HEK293 (cell line): ENCODE results near the gene GPR15.

Experiments
- CTCF ChIA-PET: fragments of 350-600 bp; formaldehyde crosslinking; extraction: SDS; loops from one replicate; lab custom pipeline; 2021; ENCODE audit warnings: antibody characterized with exemption; lab: Yijun Ruan, JAX
- POLR2A ChIA-PET: fragments of 300-600 bp; formaldehyde crosslinking; extraction: SDS; loops from one replicate; lab custom pipeline; 2020; ENCODE audit warnings: antibody characterized with exemption, inconsistent platforms; lab: Yijun Ruan, JAX
- H3K27ac ChIP-seq: fragments of 200-500 bp; sonication (Bioruptor generic); 2 replicates; pipeline ENCODE4 v1.5.1; 2014; ENCODE audit warnings: low read depth, low read length, control low read depth, inconsistent platforms; ENCODE audit errors: extremely low read depth
- H3K36me3 ChIP-seq, 2 experiments: fragments of 200-500 bp in 1 of 2; sonication (Bioruptor generic) in 1 of 2; 1 replicate in 1 of 2; 2 replicates in 1 of 2; pipeline ENCODE4 v1.5.1; 2014 to 2017; ENCODE audit warnings: inconsistent platforms in 2 of 2, low read length in 2 of 2; ENCODE audit not compliant: control insufficient read depth in 2 of 2, insufficient read depth in 1 of 2
- H3K4me1 ChIP-seq: fragments of 200-500 bp; sonication (Bioruptor generic); 2 replicates; pipeline ENCODE4 v1.5.1; 2014; ENCODE audit warnings: mild to moderate bottlenecking, low read length, inconsistent platforms; ENCODE audit not compliant: control insufficient read depth, insufficient read depth
- H3K4me3 ChIP-seq: 2 replicates; pipeline ENCODE4 v1.5.1; 2011; ENCODE audit warnings: low read depth, mild to moderate bottlenecking, control low read depth, low read length, moderate library complexity
- H3K9me3 ChIP-seq: fragments of 200-500 bp; sonication (Bioruptor generic); 2 replicates; pipeline ENCODE4 v1.5.1; 2014; ENCODE audit warnings: low read depth, low read length, inconsistent platforms; ENCODE audit not compliant: control insufficient read depth, insufficient read depth
- GLI2 ChIP-seq: fragments of 450-650 bp; formaldehyde crosslinking; IDR thresholded peaks from 2 replicates; pipeline ENCODE4; 2017; ENCODE audit warnings: missing biosample characterization, missing genetic modification characterization, low read depth, borderline replicate concordance
- KLF1 ChIP-seq: fragments of 450-650 bp; formaldehyde crosslinking; IDR thresholded peaks from 2 replicates; pipeline ENCODE4 v1.5.1; 2016; ENCODE audit warnings: missing biosample characterization, missing genetic modification characterization
- MZF1 ChIP-seq: fragments of 450-650 bp; formaldehyde crosslinking; IDR thresholded peaks from 2 replicates; pipeline ENCODE4 v1.5.1; 2017; ENCODE audit warnings: missing biosample characterization, missing genetic modification characterization, borderline replicate concordance
- OSR2 ChIP-seq: fragments of 450-650 bp; formaldehyde crosslinking; IDR thresholded peaks from 2 replicates; pipeline ENCODE4 v1.5.1; 2016; ENCODE audit warnings: missing biosample characterization, missing genetic modification characterization
- ZNF146 ChIP-seq: fragments of 450-650 bp; formaldehyde crosslinking; IDR thresholded peaks from 2 replicates; pipeline ENCODE4 v1.5.1; 2016; ENCODE audit warnings: missing biosample characterization, missing genetic modification characterization
- ZNF16 ChIP-seq: fragments of 450-650 bp; formaldehyde crosslinking; IDR thresholded peaks from 2 replicates; pipeline ENCODE4 v1.5.1; 2016; ENCODE audit warnings: low read depth, missing biosample characterization, missing genetic modification characterization
- ZNF184 ChIP-seq: fragments of 450-650 bp; IDR thresholded peaks from 2 replicates; pipeline ENCODE4 v1.5.1; 2018; ENCODE audit warnings: missing biosample characterization, mild to moderate bottlenecking, missing genetic modification characterization
- ZNF311 ChIP-seq: fragments of 450-650 bp; formaldehyde crosslinking; IDR thresholded peaks from 2 replicates; pipeline ENCODE4 v1.5.1; 2017; ENCODE audit warnings: missing biosample characterization, missing genetic modification characterization, borderline replicate concordance
- ZNF335 ChIP-seq: fragments of 450-650 bp; formaldehyde crosslinking; conservative IDR thresholded peaks from 2 replicates; pipeline ENCODE4 v1.5.1; 2016; ENCODE audit warnings: missing biosample characterization, missing genetic modification characterization
- ZNF354C ChIP-seq: fragments of 450-650 bp; formaldehyde crosslinking; IDR thresholded peaks from 2 replicates; pipeline ENCODE4 v1.5.1; 2016; ENCODE audit warnings: missing biosample characterization, missing genetic modification characterization, low read depth, borderline replicate concordance
- ZNF548 ChIP-seq: fragments of 450-650 bp; formaldehyde crosslinking; IDR thresholded peaks from 2 replicates; pipeline ENCODE4 v1.5.1; 2016; ENCODE audit warnings: missing biosample characterization, missing genetic modification characterization
- ZNF623 ChIP-seq: fragments of 450-650 bp; formaldehyde crosslinking; IDR thresholded peaks from 2 replicates; pipeline ENCODE4 v1.5.1; 2016; ENCODE audit warnings: missing biosample characterization, missing genetic modification characterization
- ZNF654 ChIP-seq: fragments of 450-650 bp; formaldehyde crosslinking; IDR thresholded peaks from 2 replicates; pipeline ENCODE4 v1.5.1; 2016; ENCODE audit warnings: low read depth, missing biosample characterization, missing genetic modification characterization
- ZNF670 ChIP-seq: fragments of 450-650 bp; formaldehyde crosslinking; IDR thresholded peaks from 2 replicates; pipeline ENCODE4 v1.5.1; 2016; ENCODE audit warnings: missing biosample characterization, missing genetic modification characterization, low read depth
- ZNF76 ChIP-seq: fragments of 450-650 bp; formaldehyde crosslinking; IDR thresholded peaks from 2 replicates; pipeline ENCODE4; 2016; ENCODE audit warnings: low read depth, missing biosample characterization, missing genetic modification characterization, borderline replicate concordance
- ZNF776 ChIP-seq: fragments of 450-650 bp; formaldehyde crosslinking; IDR thresholded peaks from 2 replicates; pipeline ENCODE4 v1.5.0; 2017; ENCODE audit warnings: missing biosample characterization, missing genetic modification characterization, borderline replicate concordance
- TF ChIP-seq, protein P1 (sequence below): fragments of 450-650 bp; formaldehyde crosslinking; IDR thresholded peaks from 2 replicates; pipeline ENCODE4 v1.5.1; 2017; ENCODE audit warnings: missing biosample characterization, missing genetic modification characterization
- TF ChIP-seq, protein P2 (sequence below): fragments of 450-650 bp; formaldehyde crosslinking; IDR thresholded peaks from 2 replicates; pipeline ENCODE4 v1.5.1; 2016; ENCODE audit warnings: missing biosample characterization, missing genetic modification characterization
- TF ChIP-seq, protein P3 (sequence below): fragments of 450-650 bp; formaldehyde crosslinking; IDR thresholded peaks from 2 replicates; pipeline ENCODE4 v1.5.1; 2016; ENCODE audit warnings: missing biosample characterization, missing genetic modification characterization
- TF ChIP-seq, protein P4 (sequence below): fragments of 450-650 bp; formaldehyde crosslinking; IDR thresholded peaks from 2 replicates; pipeline ENCODE4 v1.5.1; 2017; ENCODE audit warnings: missing biosample characterization, missing genetic modification characterization

GPR15 gene

DNA sequence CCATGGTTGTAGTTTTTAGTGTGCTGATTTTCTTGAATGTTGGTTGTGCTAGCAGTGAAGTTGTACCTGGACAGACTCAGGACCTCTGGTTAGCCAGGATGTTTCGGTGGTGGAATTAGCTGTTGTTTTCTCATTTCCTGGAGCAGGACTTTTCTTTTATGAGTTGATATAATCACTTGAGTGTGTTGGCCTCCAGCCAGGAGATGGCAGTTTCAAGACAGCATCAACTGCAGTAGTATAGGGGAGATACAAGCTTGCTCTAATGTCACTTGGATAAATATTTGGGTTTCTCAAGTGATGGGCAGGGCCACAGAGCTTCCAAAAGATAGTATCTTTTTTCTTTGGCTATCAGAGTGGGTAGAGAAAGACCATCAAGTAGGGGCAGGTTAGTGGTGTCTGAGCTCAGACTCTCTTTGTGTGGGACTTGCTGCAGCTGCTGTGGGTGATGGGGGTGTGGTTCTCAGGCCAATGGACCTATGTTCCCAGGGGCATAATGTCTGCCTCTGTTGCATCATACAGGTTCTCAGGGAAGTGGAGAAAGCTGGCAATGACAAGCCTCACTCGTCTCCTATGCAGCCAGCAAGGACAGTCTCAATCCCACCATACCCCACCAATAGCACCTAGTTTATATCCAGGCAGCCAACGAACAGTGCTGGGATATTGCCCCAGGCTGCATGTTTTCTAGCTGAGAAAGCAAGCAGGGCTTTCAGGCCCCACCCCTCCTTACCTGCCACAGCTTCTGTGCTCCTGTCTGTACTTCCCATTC lies 48.9 kb upstream of the GPR15 start:
- TF ChIP-seq MZF1 (tag by site-specific recombination) (no peak), ZNF335 (peak; percentile 40; the same call in 1 of the 2 replicates), OSR2 (tag by site-specific recombination) (0 out of 2 replicates have a peak, but pooled peaks have one; percentile 9)
- TF ChIP-seq, protein P1, sequence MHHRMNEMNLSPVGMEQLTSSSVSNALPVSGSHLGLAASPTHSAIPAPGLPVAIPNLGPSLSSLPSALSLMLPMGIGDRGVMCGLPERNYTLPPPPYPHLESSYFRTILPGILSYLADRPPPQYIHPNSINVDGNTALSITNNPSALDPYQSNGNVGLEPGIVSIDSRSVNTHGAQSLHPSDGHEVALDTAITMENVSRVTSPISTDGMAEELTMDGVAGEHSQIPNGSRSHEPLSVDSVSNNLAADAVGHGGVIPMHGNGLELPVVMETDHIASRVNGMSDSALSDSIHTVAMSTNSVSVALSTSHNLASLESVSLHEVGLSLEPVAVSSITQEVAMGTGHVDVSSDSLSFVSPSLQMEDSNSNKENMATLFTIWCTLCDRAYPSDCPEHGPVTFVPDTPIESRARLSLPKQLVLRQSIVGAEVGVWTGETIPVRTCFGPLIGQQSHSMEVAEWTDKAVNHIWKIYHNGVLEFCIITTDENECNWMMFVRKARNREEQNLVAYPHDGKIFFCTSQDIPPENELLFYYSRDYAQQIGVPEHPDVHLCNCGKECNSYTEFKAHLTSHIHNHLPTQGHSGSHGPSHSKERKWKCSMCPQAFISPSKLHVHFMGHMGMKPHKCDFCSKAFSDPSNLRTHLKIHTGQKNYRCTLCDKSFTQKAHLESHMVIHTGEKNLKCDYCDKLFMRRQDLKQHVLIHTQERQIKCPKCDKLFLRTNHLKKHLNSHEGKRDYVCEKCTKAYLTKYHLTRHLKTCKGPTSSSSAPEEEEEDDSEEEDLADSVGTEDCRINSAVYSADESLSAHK (tag by site-specific recombination): peak; percentile 95
- TF ChIP-seq, protein P2, sequence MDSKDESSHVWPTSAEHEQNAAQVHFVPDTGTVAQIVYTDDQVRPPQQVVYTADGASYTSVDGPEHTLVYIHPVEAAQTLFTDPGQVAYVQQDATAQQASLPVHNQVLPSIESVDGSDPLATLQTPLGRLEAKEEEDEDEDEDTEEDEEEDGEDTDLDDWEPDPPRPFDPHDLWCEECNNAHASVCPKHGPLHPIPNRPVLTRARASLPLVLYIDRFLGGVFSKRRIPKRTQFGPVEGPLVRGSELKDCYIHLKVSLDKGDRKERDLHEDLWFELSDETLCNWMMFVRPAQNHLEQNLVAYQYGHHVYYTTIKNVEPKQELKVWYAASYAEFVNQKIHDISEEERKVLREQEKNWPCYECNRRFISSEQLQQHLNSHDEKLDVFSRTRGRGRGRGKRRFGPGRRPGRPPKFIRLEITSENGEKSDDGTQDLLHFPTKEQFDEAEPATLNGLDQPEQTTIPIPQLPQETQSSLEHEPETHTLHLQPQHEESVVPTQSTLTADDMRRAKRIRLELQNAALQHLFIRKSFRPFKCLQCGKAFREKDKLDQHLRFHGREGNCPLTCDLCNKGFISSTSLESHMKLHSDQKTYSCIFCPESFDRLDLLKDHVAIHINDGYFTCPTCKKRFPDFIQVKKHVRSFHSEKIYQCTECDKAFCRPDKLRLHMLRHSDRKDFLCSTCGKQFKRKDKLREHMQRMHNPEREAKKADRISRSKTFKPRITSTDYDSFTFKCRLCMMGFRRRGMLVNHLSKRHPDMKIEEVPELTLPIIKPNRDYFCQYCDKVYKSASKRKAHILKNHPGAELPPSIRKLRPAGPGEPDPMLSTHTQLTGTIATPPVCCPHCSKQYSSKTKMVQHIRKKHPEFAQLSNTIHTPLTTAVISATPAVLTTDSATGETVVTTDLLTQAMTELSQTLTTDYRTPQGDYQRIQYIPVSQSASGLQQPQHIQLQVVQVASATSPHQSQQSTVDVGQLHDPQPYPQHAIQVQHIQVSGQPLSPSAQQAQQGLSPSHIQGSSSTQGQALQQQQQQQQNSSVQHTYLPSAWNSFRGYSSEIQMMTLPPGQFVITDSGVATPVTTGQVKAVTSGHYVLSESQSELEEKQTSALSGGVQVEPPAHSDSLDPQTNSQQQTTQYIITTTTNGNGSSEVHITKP (tag by site-specific recombination): peak; percentile 94

DNA sequence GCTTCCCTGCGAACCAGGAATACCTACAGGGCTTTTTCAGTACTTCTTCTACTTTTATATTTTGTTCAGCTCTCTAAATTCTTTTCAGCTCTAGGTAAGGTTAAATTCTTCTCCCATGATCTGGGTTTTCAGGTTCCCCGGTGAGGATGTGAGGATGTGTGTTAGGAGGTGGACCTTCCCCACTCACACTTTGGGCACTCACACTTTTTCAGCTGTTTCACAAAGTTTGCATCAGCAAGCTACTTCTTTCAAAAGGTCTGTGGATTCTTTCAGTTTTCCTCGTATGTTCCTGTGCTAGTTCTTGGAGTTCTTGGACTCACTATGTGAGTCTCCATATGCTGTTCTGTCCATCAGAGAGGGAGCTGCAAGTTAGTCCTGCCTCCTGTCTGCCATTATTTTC lies 48.2 kb upstream of the GPR15 start:
- H3K4me1 ChIP-seq: peaks cover 2% of the 10 kb centered on the region; the same call in 1 of the 2 replicates
- no peak overlapping the region for H3K27ac ChIP-seq
- H3K4me3 ChIP-seq: no peak overlapping the region
- no peaks in the 10 kb centered on the region for H3K9me3 ChIP-seq
- TF ChIP-seq ZNF184 (tag by site-specific recombination): no peak
- POLR2A ChIA-PET: no interaction called here
- CTCF ChIA-PET: no interaction called here
- H3K36me3 ChIP-seq: no peaks in the 10 kb centered on the region

More for the DNA sequence above, 48.9 kb upstream of the GPR15 start:
- no peak overlapping the region for H3K27ac ChIP-seq
- H3K36me3 ChIP-seq: no peaks in the 10 kb centered on the region
- POLR2A ChIA-PET: interaction anchor here (1.2 kb wide), 1 partner anchor 40 kb away, joined by 3 read pairs; the partner anchor contains the start of gene CLDND1
- H3K9me3 ChIP-seq: no peaks in the 10 kb centered on the region
- peaks cover 2% of the 10 kb centered on the region; the same call in 1 of the 2 replicates for H3K4me1 ChIP-seq
- CTCF ChIA-PET: no interaction called here
- H3K4me3 ChIP-seq: no peak overlapping the region

DNA sequence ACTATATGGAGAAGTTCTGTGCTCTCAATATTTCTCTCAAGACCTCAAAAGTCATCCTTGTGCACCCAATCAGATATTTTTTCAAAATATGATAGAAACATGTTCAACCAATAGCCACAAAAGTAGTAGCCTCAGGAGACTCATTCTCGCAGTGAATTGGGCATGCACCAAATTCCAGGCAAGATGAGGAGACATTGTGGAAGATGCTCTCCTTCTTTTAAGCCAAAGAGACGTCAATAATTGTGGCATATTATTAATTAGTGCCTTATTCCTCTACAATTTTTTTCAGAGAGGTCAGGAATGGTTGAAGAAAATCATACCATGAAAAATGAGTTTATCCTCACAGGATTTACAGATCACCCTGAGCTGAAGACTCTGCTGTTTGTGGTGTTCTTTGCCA lies 34.4 kb upstream of the GPR15 start, which contains the start of gene OR5K2:
OR5K2 (plus strand) TSS at position 301 of the 400 bp plus-strand sequence; CDS start at position 301, 0 bp downstream.
- Histone ChIP-seq H3K27ac (no peak within 1 kb of the TSS), H3K4me1 (no peaks in the 10 kb centered on the region), H3K9me3 (no peaks in the 10 kb centered on the region), H3K4me3 (no peak within 1 kb of the TSS), H3K36me3 (no peaks in the 10 kb centered on the region)
- CTCF ChIA-PET: no interaction called here
- POLR2A ChIA-PET: no interaction called here
- TF ChIP-seq ZNF354C (tag by site-specific recombination) (no peak), ZNF311 (tag by site-specific recombination) (no peak), ZNF548 (no peak), ZNF654 (tag by site-specific recombination) (no peak), GLI2 (tag by site-specific recombination) (no peak), ZNF146 (tag by site-specific recombination) (no peak), ZNF623 (tag by site-specific recombination) (no peak), ZNF16 (tag by site-specific recombination) (no peak), ZNF76 (tag by site-specific recombination) (no peak), KLF1 (no peak), ZNF670 (tag by site-specific recombination) (no peak), ZNF776 (tag by site-specific recombination) (no peak)
- TF ChIP-seq, protein P3, sequence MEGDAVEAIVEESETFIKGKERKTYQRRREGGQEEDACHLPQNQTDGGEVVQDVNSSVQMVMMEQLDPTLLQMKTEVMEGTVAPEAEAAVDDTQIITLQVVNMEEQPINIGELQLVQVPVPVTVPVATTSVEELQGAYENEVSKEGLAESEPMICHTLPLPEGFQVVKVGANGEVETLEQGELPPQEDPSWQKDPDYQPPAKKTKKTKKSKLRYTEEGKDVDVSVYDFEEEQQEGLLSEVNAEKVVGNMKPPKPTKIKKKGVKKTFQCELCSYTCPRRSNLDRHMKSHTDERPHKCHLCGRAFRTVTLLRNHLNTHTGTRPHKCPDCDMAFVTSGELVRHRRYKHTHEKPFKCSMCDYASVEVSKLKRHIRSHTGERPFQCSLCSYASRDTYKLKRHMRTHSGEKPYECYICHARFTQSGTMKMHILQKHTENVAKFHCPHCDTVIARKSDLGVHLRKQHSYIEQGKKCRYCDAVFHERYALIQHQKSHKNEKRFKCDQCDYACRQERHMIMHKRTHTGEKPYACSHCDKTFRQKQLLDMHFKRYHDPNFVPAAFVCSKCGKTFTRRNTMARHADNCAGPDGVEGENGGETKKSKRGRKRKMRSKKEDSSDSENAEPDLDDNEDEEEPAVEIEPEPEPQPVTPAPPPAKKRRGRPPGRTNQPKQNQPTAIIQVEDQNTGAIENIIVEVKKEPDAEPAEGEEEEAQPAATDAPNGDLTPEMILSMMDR (tag by site-specific recombination): no peak
- TF ChIP-seq, protein P4, sequence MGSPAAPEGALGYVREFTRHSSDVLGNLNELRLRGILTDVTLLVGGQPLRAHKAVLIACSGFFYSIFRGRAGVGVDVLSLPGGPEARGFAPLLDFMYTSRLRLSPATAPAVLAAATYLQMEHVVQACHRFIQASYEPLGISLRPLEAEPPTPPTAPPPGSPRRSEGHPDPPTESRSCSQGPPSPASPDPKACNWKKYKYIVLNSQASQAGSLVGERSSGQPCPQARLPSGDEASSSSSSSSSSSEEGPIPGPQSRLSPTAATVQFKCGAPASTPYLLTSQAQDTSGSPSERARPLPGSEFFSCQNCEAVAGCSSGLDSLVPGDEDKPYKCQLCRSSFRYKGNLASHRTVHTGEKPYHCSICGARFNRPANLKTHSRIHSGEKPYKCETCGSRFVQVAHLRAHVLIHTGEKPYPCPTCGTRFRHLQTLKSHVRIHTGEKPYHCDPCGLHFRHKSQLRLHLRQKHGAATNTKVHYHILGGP: no peak
